ENCODE data around the gene CCNB2.

Gene CCNB2

DNA sequence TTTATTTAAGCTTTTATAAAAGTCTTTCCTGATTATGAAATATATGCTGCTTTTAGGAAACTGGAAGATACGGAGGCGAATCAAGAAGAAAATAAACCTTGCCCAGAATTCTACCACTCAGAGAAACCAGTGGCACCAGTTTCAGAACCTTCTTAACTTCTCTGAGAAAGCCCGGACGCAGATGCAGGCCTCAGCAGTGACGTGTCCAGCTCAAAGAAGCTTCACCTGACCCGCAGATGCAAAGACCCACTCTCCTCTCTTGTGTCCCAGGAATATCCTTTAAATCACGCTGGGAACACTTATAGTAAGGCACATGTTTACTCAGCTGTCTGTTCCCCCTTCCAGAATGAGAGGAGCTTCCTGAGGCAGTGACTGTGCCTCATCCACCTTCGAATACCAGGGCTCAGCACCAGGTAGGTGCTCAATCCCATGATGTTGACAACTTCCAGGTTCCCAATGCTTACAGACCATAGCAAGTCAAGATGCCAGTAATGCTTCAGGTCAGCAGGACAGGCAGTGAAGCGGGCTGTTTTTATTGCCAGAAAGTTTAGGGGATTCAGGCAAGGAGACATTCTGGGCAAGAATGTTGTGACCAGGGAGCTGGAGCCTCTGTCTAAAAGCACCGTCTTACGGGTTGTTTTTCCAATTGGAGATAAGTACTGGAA lies 61.8 kb downstream of the CCNB2 start:
- DNase-seq (ENCODE audit: low read depth) = no peak

DNA sequence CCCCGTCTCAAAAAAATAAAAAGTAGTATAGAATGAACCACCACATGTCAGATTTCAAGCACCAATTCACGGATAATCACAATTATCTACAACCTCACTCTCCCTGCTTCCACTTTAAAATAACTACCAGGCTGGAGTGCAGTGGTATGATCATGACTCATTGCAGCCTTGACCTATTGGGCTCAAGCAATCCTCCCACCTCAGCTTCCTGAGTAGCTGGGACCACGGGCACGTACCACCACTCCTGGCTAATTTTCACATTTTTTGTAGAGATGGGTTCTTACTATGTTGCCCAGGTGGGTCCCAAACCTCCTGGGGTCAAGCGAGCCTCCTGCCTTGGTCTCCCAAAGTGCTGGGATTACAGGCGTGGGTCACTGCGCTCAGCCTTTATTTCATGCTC lies 63.6 kb downstream of the CCNB2 start:
- no peak for DNase-seq (ENCODE audit: low read depth)

DNA sequence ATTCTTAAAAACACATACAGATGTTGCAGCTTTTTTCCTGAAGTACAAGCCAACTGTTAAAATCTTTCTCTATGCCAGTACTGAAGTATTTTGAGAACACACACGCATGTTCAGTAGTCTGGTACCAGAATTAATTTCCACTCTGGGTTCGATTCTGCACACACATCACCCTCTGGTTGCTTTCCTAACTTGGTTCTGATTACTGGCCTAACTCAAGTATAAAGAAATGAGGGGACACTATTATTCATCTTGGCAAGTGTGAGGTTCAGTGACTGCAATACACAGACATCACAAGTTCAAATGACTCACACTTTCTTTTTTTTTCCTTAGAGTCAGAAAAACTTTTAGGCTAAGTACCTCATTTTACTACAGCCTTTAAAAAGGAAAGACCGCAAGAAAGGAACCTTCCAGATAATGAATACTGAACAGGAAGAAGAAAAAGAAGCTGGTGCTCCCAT lies 64.3 kb downstream of the CCNB2 start:
- no peak for DNase-seq (ENCODE audit: low read depth)

DNA sequence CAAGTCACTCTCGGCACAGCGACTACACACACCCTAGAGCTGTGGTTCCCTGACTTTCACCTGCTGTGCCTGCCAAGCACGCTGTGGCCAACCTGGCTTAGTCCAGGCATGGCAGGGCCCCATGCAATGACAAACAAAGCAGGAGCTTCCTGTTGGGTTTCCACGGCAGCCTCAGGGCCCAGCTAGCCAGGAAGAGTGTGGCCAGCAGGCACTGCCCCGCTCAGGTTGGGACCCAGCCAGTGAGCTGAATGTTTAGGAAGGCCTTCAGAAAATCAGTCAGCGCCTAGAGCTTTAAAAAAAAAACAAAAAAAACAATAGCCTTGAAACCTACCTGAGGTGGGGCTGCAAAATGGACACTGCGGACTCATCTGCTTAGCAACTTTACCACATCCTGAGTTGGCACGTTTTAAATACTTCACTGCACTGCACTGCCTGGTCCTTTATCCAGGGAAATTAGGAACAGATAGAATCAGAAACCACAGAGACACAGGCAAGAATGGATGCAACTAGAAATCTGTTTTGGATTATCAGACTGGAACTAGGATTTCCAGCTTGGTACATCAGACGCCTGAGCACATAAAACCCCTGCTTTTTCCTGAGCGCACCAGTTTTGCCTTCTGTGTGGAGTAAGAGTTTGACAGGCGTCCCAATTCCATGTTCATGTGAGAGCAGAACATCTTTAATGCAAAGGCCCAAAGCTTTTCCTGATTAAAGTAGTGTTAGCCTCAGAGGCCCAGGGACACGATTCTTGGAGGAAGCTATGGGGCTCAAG lies 65.5 kb downstream of the CCNB2 start:
- DNase-seq (ENCODE audit: low read depth) = no peak

DNA sequence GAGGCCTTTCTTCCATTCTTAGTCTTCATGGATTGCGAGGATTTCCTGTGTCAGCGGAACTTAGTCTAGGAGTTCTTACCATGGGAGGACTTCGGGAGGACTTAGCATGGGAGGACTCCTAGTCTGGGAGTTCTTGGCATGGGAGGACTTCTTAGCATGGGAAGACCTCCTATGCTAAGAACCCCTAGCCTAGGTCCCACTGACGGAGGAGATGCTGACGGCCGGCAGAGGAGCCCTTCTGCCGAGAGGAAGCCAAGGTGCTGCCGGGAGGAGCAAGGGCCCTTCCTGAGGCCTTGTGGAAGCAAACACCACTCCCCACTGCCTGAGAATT lies 66.1 kb downstream of the CCNB2 start:
- DNase-seq (ENCODE audit: low read depth) = no peak

DNA sequence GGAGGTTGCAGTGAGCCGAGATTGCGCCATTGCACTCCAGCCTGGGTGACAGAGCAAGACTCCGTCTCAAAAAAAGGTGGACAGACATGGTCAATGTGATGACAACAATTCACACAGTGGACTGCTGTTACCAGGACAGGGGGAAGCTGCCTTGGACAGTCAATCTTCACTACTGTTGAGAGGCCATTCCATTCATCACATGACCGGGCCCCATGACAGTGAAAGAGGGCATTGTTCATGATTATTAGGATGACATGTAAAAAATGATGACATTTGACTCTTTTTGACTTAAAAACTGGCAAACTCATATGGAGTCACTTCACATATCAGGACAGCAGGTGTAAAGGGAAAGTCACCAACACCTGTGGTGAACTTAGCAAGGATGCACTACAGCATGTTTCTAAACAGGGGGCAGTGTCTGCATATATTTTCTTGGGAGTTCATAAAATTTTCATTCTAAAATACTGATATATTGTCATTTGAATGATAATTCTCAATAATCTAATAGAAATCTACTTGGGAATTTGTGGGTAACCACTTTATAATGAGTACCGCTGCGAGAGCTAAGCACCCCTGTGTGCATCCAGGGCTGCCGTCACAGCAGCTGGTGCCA lies 67.4 kb downstream of the CCNB2 start:
- DNase-seq (ENCODE audit: low read depth) = no peak

DNA sequence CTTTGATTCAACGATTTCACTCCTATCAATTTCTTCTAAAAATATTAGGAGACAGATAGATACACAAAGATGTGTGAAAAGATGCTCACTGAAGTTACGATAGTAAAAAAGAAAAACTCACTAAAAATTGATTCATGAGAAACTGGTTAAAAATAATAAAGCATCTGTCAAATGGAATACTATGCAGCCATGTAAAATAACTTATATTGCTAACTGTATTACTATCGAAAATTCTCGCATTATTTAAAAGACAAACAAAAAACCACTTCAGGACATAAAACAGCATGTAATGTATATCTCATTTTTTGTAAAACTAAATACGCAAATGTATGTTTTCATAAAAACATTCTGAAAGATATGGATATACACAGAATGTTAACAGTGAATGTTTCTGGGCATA lies 68.2 kb downstream of the CCNB2 start:
- DNase-seq (ENCODE audit: low read depth) = no peak

DNA sequence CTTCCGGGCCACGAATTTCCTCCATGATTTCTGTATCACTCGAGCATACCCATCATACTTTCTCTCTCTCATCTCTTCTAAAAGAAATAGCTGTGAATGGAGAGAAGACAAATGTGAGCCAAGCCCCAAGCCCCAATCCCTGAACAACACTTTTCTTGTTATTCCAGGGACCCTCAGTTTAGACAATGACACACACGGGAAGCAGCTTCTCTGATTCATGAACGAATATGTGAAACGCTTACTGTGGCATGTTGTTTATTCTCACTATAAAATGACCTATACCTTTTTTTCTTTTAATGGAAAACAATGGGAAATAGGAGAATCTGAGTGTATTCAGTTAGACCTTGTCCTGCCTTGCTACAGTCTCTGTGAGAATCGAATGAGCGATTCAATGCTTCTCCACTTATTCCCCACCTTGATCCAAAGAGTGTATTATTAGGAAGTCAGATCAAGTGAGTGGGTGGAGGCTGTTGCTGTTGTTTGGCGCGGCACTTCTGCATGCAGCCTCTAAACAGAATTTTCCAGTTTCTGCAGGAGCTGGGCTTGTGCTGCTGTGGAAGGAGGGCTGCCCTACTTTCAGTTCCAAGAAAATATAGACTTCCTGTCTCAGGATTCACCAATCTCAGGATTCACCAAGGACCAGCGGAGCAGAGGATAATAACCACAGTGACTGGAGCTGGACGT lies 69.3 kb downstream of the CCNB2 start:
- no peak for DNase-seq (ENCODE audit: low read depth)

Measured in non-pigmented ciliary epithelial cell (primary cell).